K562 (cell line): Measurements from ENCODE around the gene KLHL29.

Experiments
- CBFB ChIP-seq: sonication (generic); formaldehyde crosslinking; IDR thresholded peaks from 2 replicates; pipeline ENCODE4 v1.4.0; 2020; ENCODE audit warnings: mild to moderate bottlenecking, missing genetic modification reagents
- CLOCK ChIP-seq: fragments of 250-450 bp; sonication (Bioruptor Pico); IDR thresholded peaks from 2 replicates; pipeline ENCODE4 v1.4.0; 2020; ENCODE audit warnings: mild to moderate bottlenecking, moderate library complexity, borderline replicate concordance
- CTCF ChIP-seq, 3 experiments: IDR thresholded peaks in 2 of 3; conservative IDR thresholded peaks in 1 of 3; 2 replicates each; pipeline ENCODE4 v1.5.1; 2011 to 2012; ENCODE audit warnings: low read length in 3 of 3, mild to moderate bottlenecking in 3 of 3, control low read depth in 2 of 3, improper control_type of control experiment in 1 of 3, inconsistent platforms in 1 of 3, low read depth in 1 of 3, mixed read lengths in 1 of 3, moderate library complexity in 1 of 3; ENCODE audit not compliant: insufficient read depth in 2 of 3
- HDGF ChIP-seq: fragments of 450-650 bp; IDR thresholded peaks from 2 replicates; pipeline ENCODE4 v1.6.1; 2016
- HMG20A ChIP-seq: fragments of 450-650 bp; formaldehyde crosslinking; conservative IDR thresholded peaks from 2 replicates; pipeline ENCODE4 v1.4.0; 2020; ENCODE audit warnings: mild to moderate bottlenecking, mixed read lengths
- NR2C1 ChIP-seq, 2 experiments: fragments of 450-650 bp; IDR thresholded peaks; 2 replicates each; pipeline ENCODE4 v1.6.1; 2017; ENCODE audit warnings: mild to moderate bottlenecking in 2 of 2, antibody characterized with exemption in 1 of 2, inconsistent platforms in 1 of 2, missing compliant biosample characterization in 1 of 2, missing genetic modification characterization in 1 of 2
- NRF1 ChIP-seq, 2 experiments: fragments of 450-650 bp; IDR thresholded peaks in 1 of 2; conservative IDR thresholded peaks in 1 of 2; 2 replicates each; pipeline ENCODE4 v1.6.1; 2014; ENCODE audit warnings: mild to moderate bottlenecking in 2 of 2
- PHF8 ChIP-seq: fragments of 200-600 bp; sonication (generic); IDR thresholded peaks from 2 replicates; pipeline ENCODE4 v1.6.1; 2012; ENCODE audit warnings: mixed run types, mild to moderate bottlenecking, inconsistent platforms, low read length, moderate library complexity, borderline replicate concordance
- PTRF ChIP-seq: fragments of 450-650 bp; IDR thresholded peaks from 2 replicates; pipeline ENCODE4 v1.6.1; 2016; ENCODE audit warnings: mild to moderate bottlenecking, missing genetic modification characterization, missing compliant biosample characterization
- SPI1 ChIP-seq: IDR thresholded peaks from 2 replicates; pipeline ENCODE4 v1.6.1; 2011; ENCODE audit warnings: low read depth, low read length, control low read depth, borderline replicate concordance
- THAP7 ChIP-seq: fragments of 250-450 bp; sonication (Bioruptor Pico); IDR thresholded peaks from 2 replicates; pipeline ENCODE4 v1.5.0; 2021
- TRIM28 ChIP-seq: fragments of 450-650 bp; IDR thresholded peaks from 2 replicates; pipeline ENCODE4 v1.6.1; 2017
- ZKSCAN8 ChIP-seq: fragments of 200-800 bp; sonication (Bioruptor generic); IDR thresholded peaks from 2 replicates; pipeline ENCODE4 v1.6.1; 2016; ENCODE audit warnings: missing genetic modification characterization, missing compliant biosample characterization

GRCh38 chr2:23605236-23605635 is 220.3 kb downstream of the KLHL29 start:
- TF ChIP-seq CTCF (IDR thresholded peaks at IDR 0.05 in 2 of 3, conservative IDR thresholded peaks at IDR 0.05 in 1 of 3; ENCODE audit: insufficient read depth in 2 of 3, low read depth in 1 of 3, low read length in 3 of 3): no peak
- TF ChIP-seq PTRF (tag): no peak
- no peak for TF ChIP-seq ZKSCAN8 (CRISPR knock-in tag)
- no peak for TF ChIP-seq CLOCK (CRISPR knock-in tag)
- no peak for TF ChIP-seq HMG20A (CRISPR knock-in tag)
- TF ChIP-seq THAP7 (CRISPR knock-in tag): no peak
- no peak for TF ChIP-seq SPI1
- no peak for TF ChIP-seq NR2C1 (IDR thresholded peaks at IDR 0.05)
- no peak for TF ChIP-seq NR2C1 (tag; IDR thresholded peaks at IDR 0.05)
- no peak for TF ChIP-seq CBFB
- no peak for TF ChIP-seq NRF1 (conservative IDR thresholded peaks at IDR 0.05 in 1 of 2, IDR thresholded peaks at IDR 0.05 in 1 of 2)
- no peak for TF ChIP-seq HDGF
- TF ChIP-seq TRIM28: no peak
- TF ChIP-seq PHF8: no peak
